ENCODE data around the gene BHLHA9.
"Not testable (repeated sequence)": the region's sequence is repeated elsewhere in the genome, so short reads cannot be mapped to it uniquely, and the experiment has no call there.

Gene BHLHA9

DNA sequence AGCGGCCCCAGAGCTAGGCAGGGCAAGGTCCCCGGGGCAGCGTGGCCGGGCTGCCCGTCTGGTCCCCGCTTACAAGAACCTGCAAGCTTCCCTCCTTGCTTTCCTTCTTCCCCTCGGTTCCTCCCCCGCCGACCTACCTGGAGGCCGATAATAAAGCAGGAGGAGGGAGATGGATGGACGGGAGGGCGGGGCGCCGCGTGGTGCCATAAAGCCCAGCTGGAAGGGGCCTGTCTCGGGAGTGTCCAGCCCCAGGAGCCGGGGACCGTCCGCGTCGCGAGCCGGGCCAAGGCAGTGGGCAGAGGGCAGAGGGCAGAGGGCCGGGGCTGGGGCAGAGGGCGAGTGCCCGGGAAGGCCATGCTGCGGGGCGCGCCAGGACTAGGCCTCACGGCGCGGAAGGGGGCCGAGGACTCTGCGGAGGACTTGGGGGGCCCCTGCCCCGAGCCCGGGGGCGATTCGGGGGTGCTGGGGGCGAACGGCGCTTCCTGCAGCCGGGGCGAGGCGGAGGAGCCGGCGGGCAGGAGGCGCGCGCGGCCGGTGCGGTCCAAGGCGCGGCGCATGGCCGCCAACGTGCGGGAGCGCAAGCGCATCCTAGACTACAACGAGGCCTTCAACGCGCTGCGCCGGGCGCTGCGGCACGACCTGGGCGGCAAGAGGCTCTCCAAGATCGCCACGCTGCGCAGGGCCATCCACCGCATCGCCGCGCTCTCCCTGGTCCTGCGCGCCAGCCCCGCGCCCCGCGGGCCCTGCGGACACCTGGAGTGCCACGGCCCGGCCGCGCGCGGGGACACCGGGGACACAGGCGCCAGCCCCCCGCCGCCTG lies at the start of gene BHLHA9:
Gene BHLHA9 (plus strand): TSS at position 235 of the 820 bp plus-strand sequence. CDS start 120 bp downstream, at position 355.
- no peak for DNase-seq

DNA sequence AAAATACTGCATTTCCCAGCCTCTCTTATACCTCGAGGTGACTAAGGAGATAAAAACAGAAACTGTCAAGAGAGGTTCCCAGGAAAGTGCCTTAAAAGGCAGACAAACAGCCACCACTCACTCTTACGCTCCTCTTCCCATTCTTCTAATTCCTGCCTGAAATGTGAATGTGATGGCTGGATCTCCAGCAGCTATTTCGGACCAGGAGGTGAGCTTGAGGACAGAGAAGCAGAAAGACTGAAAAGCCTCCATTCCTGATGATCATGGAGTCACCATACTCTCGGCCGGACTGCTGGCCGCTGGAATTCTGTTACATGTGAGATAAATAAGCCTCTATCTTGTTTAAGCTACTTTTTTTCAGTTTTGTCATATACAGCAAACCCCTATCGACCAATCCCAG lies 49.0 kb upstream of the BHLHA9 start:
- no peak for DNase-seq

- DNase-seq, result no peak
These were observed 47.9 kb upstream of the BHLHA9 start for GRCh38 chr17:1222321-1222720.

- no peak for DNase-seq
These were observed 46.6 kb upstream of the BHLHA9 start for GRCh38 chr17:1223662-1224061.

- DNase-seq, result no peak
These were observed 45.9 kb upstream of the BHLHA9 start for GRCh38 chr17:1224330-1224729.

- no peak for DNase-seq
These were observed 43.9 kb upstream of the BHLHA9 start for GRCh38 chr17:1226308-1226707.

- no peak for DNase-seq
These were observed 42.9 kb upstream of the BHLHA9 start for GRCh38 chr17:1227365-1227764.

- no peak for DNase-seq
These were observed 42.1 kb upstream of the BHLHA9 start for GRCh38 chr17:1227917-1228780.

- no peak for DNase-seq
These were observed 41.4 kb upstream of the BHLHA9 start for GRCh38 chr17:1228781-1229348.

DNA sequence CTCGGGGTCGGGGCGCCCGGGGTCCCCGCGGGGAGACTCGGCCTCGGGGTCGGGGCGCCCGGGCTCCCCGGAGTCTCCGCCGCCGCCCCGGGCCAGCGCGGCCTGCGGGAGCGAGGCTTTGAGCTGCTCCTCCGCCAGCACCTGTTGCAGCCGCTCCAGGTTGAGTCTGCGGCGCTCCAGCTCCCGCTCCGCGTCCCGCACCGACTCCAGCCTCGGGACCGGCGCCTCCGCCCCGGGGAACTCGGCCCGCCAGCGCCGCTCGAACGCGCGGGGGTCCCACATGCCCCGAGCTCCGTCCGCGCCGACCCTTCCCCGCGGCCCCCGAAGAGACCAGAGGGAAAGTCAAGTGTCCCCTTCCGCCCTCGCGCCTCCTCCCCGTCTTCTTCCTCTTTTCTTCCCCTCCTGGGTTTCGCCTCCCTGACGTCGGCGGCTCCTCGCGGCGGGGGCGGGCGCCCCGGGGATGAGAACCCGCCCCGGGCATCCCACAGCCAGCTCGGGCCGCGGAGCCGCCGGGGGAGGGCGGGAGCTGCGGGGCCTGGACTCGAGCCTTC lies 40.8 kb upstream of the BHLHA9 start:
- peak in 1 of 2 experiments; percentile 13 for DNase-seq

DNA sequence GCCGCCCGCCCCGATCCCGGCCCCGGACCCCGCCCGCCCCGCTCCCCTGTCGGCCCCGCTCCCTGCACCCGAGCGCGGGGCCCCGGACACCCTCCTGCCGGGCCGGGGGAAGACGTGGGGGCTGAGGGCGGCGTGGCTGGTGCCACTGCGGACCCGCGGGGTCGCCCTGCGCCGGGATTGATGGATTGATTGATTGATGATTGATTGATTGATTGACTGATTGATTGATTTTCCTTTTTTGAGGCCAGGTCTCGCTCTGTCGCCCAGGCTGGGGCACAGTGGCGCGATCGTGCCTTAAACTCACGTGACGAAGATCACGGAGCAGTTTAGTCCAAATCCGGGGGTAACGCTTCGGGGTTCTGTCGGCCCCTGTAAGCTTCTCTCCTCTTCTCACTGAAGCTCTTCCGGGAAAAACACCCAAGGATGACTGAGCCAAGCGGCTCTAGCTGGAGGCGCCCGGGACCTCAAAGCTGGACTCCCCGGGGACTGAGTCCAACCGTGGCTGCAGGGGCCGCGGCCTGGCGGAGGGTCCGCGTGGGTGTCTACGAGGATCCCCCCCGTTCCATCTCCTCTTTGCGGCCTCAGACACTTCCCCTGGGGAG lies 40.2 kb upstream of the BHLHA9 start:
- no peak for DNase-seq

DNA sequence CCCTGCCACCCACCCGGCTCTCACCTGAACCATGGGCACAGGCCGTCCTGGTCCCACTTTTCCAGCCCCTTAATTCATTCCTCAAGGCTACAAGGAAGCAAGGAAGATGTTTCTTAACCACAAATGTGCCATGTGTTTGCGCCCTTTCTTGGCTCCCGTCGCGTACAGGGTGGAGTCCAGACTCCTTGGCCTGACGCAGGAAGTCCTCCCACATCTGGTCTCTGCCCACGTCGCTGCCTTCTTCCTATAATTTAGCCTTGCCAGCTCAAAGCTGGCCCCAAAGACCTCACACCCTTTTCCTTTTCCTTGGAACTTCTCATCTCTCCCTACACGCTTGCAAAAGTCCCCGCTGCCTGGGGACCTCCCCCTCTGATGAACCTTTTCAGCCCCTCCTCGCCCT lies 38.8 kb upstream of the BHLHA9 start:
- DNase-seq, result no peak

- DNase-seq, result no peak
These were observed 37.9 kb upstream of the BHLHA9 start for GRCh38 chr17:1232331-1232730.

DNA sequence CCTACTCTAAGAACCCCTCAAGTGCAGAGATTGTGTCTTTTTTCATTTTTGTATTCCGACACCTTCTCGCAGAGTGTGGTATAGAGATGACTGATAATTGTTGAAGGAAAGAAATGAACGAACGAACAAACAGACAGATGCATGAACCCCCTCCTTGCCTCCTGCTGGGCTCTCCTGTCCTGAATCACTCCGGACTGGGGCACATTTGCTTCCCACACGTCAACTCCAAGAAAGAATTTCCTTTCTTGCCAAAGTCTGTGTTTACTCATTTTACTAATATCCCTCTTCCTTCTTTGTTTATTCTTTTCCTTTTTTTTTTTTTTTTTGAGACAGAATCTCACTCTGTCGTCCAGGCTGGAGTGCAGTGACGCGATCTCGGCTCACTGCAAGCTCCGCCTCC lies 37.5 kb upstream of the BHLHA9 start:
- DNase-seq, result no peak

DNA sequence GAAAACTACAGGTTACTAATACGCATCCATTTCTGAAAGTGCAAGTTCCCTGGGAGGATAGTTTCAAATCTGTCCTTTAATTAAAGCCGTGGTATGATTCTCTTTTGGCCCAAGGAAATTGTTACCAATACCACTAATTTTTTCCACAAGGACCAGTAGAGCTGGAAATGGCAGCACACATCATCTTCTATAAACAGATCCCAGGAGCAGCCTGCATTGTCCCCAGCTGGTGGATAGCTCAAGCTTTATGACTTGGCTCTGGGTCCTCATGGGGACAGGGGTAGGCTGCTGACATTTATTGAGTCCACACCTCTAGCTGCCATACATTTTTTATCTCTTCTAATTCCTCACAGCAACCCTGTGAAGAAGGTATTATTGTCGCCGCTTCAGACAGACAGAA lies 35.8 kb upstream of the BHLHA9 start:
- no peak for DNase-seq

- DNase-seq, result no peak
These were observed 32.8 kb upstream of the BHLHA9 start for GRCh38 chr17:1237471-1237870.

- DNase-seq, result no peak
These were observed 31.0 kb upstream of the BHLHA9 start for GRCh38 chr17:1239210-1239609.

GRCh38 chr17:1240426-1240825 lies 29.8 kb upstream of the BHLHA9 start:
- not testable (repeated sequence) for DNase-seq

DNA sequence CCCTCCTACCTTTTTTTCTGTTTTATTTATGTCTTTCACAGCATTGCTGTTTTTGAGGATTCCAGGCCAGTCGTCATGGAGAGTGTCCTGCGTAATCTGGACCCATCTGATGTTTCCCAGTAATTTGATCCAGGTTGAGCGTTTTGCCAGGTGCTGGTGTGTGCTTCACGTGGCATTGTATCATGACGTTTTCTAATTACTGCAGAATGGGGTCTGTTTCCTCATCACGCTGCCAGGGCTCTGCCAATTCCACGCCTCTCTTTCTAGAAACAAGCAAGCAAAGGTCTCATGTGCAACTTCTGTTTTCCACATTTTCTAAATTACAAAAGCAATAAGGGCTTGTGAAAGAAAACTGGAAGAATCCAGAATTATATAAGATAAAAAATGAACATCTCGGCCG lies 28.3 kb upstream of the BHLHA9 start:
- no peak for DNase-seq

DNA sequence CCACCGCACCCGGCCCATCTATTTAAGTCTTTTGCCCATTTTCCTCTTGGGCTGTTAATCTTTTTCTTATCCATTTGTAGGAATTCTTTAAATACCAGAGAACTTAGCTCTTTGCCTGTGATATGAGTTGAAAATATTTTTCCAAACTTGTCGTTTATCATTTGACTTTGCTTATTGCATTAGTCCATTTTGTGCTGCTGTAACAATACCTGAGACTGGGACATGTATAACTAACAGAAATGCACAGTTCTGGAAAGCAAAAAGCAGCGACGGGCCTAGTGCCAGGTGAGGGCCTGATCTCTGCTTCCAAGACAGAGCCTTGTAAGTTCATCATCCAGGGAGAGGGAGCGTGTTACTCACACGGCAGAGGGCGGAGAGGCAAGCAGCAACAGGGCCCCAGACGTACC lies 25.6 kb upstream of the BHLHA9 start:
- no peak for DNase-seq

GRCh38 chr17:1251866-1252608 lies 18.2 kb upstream of the BHLHA9 start:
- no peak for DNase-seq

GRCh38 chr17:1255041-1255440 lies 15.2 kb upstream of the BHLHA9 start:
- DNase-seq, result no peak
